Uterus (tissue), 2 donors: ENCODE results near the gene CHEK2.

ENCODE experiments used
- POLR2A ChIP-seq, 2 donors: fragments of 450-650 bp; IDR thresholded peaks; one replicate each; pipeline ENCODE4 v1.6.1; 2016; ENCODE audit warnings: antibody characterized with exemption in 2 of 2, mild to moderate bottlenecking in 1 of 2, moderate library complexity in 1 of 2
- TF ChIP-seq, protein P1 (sequence below), 4 experiments: fragments of 200-600 bp in 2 of 4; fragments of 450-650 bp in 2 of 4; sonication (generic) in 2 of 4; IDR thresholded peaks; one replicate each; pipeline ENCODE4 v1.5.1; 2016 to 2019; ENCODE audit warnings: antibody characterized with exemption in 4 of 4, mild to moderate bottlenecking in 2 of 4, moderate library complexity in 1 of 4

- TF ChIP-seq POLR2A (IDR thresholded peaks at IDR 0.05), result no peak
- TF ChIP-seq, protein P1, sequence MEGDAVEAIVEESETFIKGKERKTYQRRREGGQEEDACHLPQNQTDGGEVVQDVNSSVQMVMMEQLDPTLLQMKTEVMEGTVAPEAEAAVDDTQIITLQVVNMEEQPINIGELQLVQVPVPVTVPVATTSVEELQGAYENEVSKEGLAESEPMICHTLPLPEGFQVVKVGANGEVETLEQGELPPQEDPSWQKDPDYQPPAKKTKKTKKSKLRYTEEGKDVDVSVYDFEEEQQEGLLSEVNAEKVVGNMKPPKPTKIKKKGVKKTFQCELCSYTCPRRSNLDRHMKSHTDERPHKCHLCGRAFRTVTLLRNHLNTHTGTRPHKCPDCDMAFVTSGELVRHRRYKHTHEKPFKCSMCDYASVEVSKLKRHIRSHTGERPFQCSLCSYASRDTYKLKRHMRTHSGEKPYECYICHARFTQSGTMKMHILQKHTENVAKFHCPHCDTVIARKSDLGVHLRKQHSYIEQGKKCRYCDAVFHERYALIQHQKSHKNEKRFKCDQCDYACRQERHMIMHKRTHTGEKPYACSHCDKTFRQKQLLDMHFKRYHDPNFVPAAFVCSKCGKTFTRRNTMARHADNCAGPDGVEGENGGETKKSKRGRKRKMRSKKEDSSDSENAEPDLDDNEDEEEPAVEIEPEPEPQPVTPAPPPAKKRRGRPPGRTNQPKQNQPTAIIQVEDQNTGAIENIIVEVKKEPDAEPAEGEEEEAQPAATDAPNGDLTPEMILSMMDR (IDR thresholded peaks at IDR 0.05), result no peak
These were observed 38.7 kb downstream of the CHEK2 start for GRCh38 chr22:28702891-28703290.
